ENCODE results near the gene ADAM29.
"Not testable (repeated sequence)": the region's sequence is repeated elsewhere in the genome, so short reads cannot be mapped to it uniquely, and the experiment has no call there.

Gene ADAM29

GRCh38 chr4:174918058-174918457, at the start of gene ADAM29:
Gene ADAM29, plus strand, starts transcription at chr4:174918358. Its CDS starts 57,168 bp downstream, at chr4:174975526.
- DNase-seq (ENCODE audit: low read depth), result no peak

GRCh38 chr4:174869339-174869738, 48.8 kb upstream of the ADAM29 start:
- DNase-seq (ENCODE audit: low read depth), result no peak

- no peak for DNase-seq (ENCODE audit: low read depth)
Observed at GRCh38 chr4:174870311-174870710, 47.8 kb upstream of the ADAM29 start.

- no peak for DNase-seq (ENCODE audit: low read depth)
Observed at GRCh38 chr4:174871407-174871806, 46.8 kb upstream of the ADAM29 start.

GRCh38 chr4:174873146-174873545, 45.0 kb upstream of the ADAM29 start:
- not testable (repeated sequence) for DNase-seq (ENCODE audit: low read depth)

- DNase-seq (ENCODE audit: low read depth), result no peak
Observed at GRCh38 chr4:174873931-174874330, 44.2 kb upstream of the ADAM29 start.

- no peak for DNase-seq (ENCODE audit: low read depth)
Observed at GRCh38 chr4:174874898-174875297, 43.3 kb upstream of the ADAM29 start.

- DNase-seq (ENCODE audit: low read depth), result no peak
Observed at GRCh38 chr4:174880001-174880400, 38.2 kb upstream of the ADAM29 start.

GRCh38 chr4:174882317-174882992, 35.7 kb upstream of the ADAM29 start:
- no peak for DNase-seq (ENCODE audit: low read depth)

GRCh38 chr4:174907508-174907907, 10.7 kb upstream of the ADAM29 start:
- no peak for DNase-seq (ENCODE audit: low read depth)

- no peak for DNase-seq (ENCODE audit: low read depth)
Observed at GRCh38 chr4:174910271-174910670, 7.9 kb upstream of the ADAM29 start.

- no peak for DNase-seq (ENCODE audit: low read depth)
Observed at GRCh38 chr4:174912919-174913543, 5.1 kb upstream of the ADAM29 start.

- DNase-seq (ENCODE audit: low read depth), result no peak
Observed at GRCh38 chr4:174919886-174920423, 1.8 kb downstream of the ADAM29 start.

GRCh38 chr4:174926958-174927357, 8.8 kb downstream of the ADAM29 start:
- DNase-seq (ENCODE audit: low read depth), result no peak

- no peak for DNase-seq (ENCODE audit: low read depth)
Observed at GRCh38 chr4:174928174-174928573, 10.0 kb downstream of the ADAM29 start.

GRCh38 chr4:174928575-174929253, 10.6 kb downstream of the ADAM29 start:
- DNase-seq (ENCODE audit: low read depth), result no peak

- DNase-seq (ENCODE audit: low read depth), result no peak
Observed at GRCh38 chr4:174929346-174929745, 11.2 kb downstream of the ADAM29 start.

- DNase-seq (ENCODE audit: low read depth), result no peak
Observed at GRCh38 chr4:174930895-174931294, 12.7 kb downstream of the ADAM29 start.

GRCh38 chr4:174933083-174933482, 14.9 kb downstream of the ADAM29 start:
- DNase-seq (ENCODE audit: low read depth), result no peak

GRCh38 chr4:174934360-174934759, 16.2 kb downstream of the ADAM29 start:
- no peak for DNase-seq (ENCODE audit: low read depth)

GRCh38 chr4:174935607-174936006, 17.4 kb downstream of the ADAM29 start:
- DNase-seq (ENCODE audit: low read depth), result no peak

- DNase-seq (ENCODE audit: low read depth), result no peak
Observed at GRCh38 chr4:174940002-174940401, 21.8 kb downstream of the ADAM29 start.

- DNase-seq (ENCODE audit: low read depth), result no peak
Observed at GRCh38 chr4:174946246-174946645, 28.1 kb downstream of the ADAM29 start.
